ENCODE results near the gene LRRK1.

LRRK1 gene

DNA sequence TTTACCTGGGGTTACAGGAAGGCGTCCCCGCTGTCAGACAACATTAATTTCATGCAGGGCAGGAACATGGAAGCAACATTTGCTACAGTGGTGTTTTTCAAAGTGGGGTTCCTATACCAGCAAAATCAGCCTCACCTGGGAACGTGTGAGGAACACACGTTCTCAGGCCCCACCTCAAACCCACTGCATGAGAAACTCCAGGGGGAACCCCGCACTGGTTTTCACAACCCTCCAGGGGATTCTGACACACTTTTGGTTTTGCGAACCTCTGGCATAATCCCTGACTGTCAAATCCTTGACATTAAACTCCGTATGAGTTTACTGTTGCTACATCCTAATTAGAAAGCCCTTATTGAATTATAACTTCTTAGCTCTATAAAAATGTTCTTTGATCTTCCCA lies 127.7 kb downstream of the LRRK1 start:
- FAIRE-seq: no peak

DNA sequence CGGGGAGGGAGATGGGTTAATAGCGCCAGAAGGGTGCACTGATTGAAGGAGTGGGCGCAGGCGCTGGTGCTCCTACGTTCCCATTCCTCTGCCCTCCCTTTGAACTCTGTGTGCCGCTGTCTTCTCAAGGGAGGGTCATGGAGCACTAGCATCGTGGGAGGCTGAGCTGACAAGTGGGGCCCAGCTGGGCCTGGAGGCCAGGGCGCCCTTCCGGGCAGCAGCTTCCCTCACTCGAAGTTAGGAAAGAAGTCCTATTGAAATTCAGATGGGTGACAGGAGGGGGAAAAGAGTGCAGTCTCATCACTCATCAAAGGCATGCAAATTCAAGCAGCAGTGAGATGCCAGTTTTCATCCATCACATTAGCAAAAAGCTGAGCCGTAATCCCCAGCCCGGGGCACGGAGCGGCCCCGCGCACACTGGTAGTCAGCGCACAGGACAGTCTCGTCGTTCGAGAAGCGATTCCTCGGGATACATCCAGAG lies 128.2 kb downstream of the LRRK1 start:
- FAIRE-seq (no peak), DNase-seq (ENCODE audit: insufficient read length, low spot score) (no peak)
- no peak for TF ChIP-seq TAF1 (IDR thresholded peaks at IDR 0.05; ENCODE audit: low read depth, low read length)
- TF ChIP-seq SPI1 (IDR thresholded peaks at IDR 0.05; ENCODE audit: low read depth, low read length): no peak
- TF ChIP-seq POLR2A (IDR thresholded peaks at IDR 0.05; ENCODE audit: low read depth, low read length): no peak
- no peak for TF ChIP-seq POU2F2 (IDR thresholded peaks at IDR 0.05; ENCODE audit: low read depth, low read length)
- TF ChIP-seq POLR2AphosphoS5 (IDR thresholded peaks at IDR 0.05; ENCODE audit: low read depth, low read length): no peak

More for the DNA sequence above, 127.7 kb downstream of the LRRK1 start:
- TF ChIP-seq POLR2AphosphoS5 (IDR thresholded peaks at IDR 0.05; ENCODE audit: low read depth, low read length): no peak
- no peak for DNase-seq (ENCODE audit: insufficient read length, low spot score)

DNA sequence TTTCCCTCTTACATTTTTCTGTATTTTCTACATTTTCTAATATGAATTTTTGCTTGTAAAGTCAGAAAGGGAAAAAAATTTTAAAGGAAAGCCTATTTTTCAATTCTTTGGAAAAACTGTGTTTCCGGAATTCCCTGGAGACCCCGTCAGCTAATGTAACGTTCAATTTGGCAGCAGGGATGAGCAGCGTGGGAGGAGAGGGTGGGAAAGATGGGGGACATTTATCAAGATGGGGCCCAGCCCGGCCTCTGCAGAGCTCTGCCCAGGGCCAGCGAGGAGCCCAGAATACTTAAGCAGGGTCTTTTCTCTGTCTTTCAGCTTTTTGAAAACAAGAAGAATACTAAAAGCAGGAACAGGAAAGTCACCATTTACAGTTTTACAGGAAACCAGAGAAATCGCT lies 129.0 kb downstream of the LRRK1 start:
- DNase-seq (ENCODE audit: insufficient read length, low spot score) (no peak), FAIRE-seq (no peak)
- TF ChIP-seq TAF1 (IDR thresholded peaks at IDR 0.05; ENCODE audit: low read depth, low read length) (no peak), PAX5 (IDR thresholded peaks at IDR 0.05; ENCODE audit: insufficient read depth, low read length, severe bottlenecking) (no peak), POLR2AphosphoS5 (IDR thresholded peaks at IDR 0.05; ENCODE audit: low read depth, low read length) (no peak), POLR2A (IDR thresholded peaks at IDR 0.05; ENCODE audit: low read depth, low read length) (no peak), SPI1 (IDR thresholded peaks at IDR 0.05; ENCODE audit: low read depth, low read length) (no peak)

DNA sequence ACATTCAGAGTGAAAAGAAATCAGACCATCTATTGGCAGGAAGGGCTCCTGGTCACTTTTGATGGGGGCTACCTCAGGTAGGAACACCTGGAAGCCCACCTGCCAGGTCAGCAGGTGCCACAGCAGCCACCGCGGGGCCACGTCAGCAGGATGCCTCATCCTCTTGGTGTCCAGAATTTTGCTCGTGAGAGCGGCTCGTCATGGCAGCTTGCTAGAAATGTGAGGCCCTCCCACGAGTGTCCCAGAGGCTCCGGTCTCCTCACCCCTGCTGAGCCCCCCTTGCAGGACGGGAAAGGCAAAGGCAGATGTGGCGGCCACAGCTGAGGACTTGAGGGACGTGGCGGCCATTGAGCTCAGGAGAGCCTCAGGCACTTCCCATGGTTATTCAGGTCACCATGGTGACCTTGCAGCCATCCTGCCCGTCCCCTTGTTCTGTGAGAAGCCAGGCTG lies 129.4 kb downstream of the LRRK1 start:
- FAIRE-seq: no peak
- DNase-seq (ENCODE audit: insufficient read length, low spot score): no peak
- TF ChIP-seq PAX5 (IDR thresholded peaks at IDR 0.05; ENCODE audit: insufficient read depth, low read length, severe bottlenecking) (no peak), POU2F2 (IDR thresholded peaks at IDR 0.05; ENCODE audit: low read depth, low read length) (no peak), TAF1 (IDR thresholded peaks at IDR 0.05; ENCODE audit: low read depth, low read length) (no peak), POLR2AphosphoS5 (IDR thresholded peaks at IDR 0.05; ENCODE audit: low read depth, low read length) (no peak), SPI1 (IDR thresholded peaks at IDR 0.05; ENCODE audit: low read depth, low read length) (no peak), POLR2A (IDR thresholded peaks at IDR 0.05; ENCODE audit: low read depth, low read length) (no peak)

DNA sequence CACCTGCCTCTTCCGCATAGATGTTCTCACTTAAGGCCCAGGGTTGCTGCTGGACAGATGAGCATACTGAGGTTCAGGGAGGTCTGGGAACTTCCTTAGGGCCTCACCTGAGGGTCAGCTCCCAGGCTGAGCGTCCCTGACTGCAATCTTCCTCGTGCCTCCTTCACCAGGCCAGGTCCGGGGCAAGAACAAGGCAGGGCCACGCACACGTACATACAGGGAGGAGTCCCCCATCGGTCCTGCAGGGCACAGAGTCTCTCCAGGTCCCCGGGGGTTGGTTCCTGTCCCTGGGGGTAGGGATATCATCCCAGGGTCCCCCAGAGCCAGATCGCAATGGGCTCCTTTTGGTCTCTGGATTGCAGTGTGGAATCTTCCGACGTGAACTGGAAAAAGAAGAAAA lies 130.1 kb downstream of the LRRK1 start:
- FAIRE-seq: no peak
- TF ChIP-seq PAX5 (IDR thresholded peaks at IDR 0.05; ENCODE audit: insufficient read depth, low read length, severe bottlenecking) (no peak), POU2F2 (IDR thresholded peaks at IDR 0.05; ENCODE audit: low read depth, low read length) (no peak), TAF1 (IDR thresholded peaks at IDR 0.05; ENCODE audit: low read depth, low read length) (no peak), SPI1 (IDR thresholded peaks at IDR 0.05; ENCODE audit: low read depth, low read length) (no peak), POLR2A (IDR thresholded peaks at IDR 0.05; ENCODE audit: low read depth, low read length) (no peak), POLR2AphosphoS5 (IDR thresholded peaks at IDR 0.05; ENCODE audit: low read depth, low read length) (no peak)
- no peak for DNase-seq (ENCODE audit: insufficient read length, low spot score)

DNA sequence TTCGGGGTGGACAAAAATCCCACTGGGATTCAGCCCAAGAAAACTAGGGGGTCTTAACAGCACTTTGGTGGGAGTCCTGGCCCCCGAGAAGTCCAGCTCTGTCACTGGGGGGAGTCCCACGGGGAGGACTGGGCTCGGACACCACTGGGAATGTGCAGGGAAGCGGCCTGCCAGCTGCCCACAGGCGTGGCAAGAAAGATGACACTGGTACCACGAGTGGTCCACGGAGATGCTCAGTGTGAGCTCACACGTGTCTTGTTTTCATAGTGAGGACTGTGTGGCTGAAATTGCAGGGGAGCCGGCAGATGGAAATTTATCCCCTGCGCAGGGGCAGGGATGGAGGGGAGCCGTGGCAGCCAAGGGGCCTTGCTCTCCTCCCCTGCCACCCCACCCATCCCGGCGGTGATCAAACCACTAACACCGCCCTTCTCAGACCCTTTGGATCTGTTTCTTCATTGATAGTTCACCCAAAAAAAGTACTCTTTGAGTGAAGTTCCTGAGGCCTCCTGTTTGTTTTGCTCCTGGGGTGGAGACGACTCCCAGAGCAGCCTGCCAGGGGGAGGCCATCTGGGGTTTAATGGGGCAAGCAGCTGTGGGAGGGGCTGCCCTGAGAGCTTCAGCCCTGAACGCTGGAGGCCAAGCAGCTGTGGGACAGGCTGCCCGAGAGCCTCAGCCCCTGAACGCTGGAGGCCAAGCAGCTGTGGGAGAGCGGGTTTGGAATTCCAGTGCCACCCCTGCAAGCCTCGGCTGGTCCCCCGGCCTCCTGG lies 130.9 kb downstream of the LRRK1 start:
- DNase-seq (ENCODE audit: insufficient read length, low spot score) (no peak), FAIRE-seq (no peak)
- TF ChIP-seq POU2F2 (IDR thresholded peaks at IDR 0.05; ENCODE audit: low read depth, low read length) (no peak), POLR2AphosphoS5 (IDR thresholded peaks at IDR 0.05; ENCODE audit: low read depth, low read length) (no peak)

DNA sequence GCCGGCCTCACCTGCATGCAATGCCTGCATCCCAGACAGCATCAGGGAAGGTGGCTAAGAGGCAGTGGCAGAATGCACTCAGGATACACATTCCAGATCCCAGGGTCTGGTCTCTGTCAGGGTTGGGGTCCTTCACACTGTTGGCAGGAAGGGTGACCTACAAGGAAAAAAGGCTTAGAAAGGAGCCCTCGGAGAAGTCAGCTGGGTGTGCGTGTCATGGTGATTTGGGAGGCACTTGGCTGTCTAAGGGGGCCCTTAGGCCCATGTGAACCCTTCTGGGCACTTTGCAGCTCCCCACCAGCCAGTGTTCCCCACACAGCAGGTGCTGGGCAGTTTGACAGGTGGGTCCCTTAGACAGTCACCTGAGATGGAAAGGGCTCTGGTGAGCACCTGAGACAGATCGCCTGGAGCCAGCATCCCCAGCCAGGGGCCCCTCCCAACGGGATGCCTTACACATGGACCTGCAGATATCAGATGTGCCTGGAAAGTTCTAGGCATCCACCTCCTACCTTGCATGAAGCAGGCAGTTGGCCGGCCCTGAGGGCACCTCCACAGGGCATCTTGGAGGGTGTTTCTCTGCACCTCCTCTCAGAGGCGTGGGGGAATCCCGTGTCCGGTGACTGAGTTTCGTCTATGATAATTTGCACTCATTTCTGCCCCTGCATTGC lies 131.6 kb downstream of the LRRK1 start:
- no peak for TF ChIP-seq PAX5 (IDR thresholded peaks at IDR 0.05; ENCODE audit: insufficient read depth, low read length, severe bottlenecking)
- TF ChIP-seq TAF1 (IDR thresholded peaks at IDR 0.05; ENCODE audit: low read depth, low read length): no peak
- no peak for TF ChIP-seq SPI1 (IDR thresholded peaks at IDR 0.05; ENCODE audit: low read depth, low read length)
- TF ChIP-seq POU2F2 (IDR thresholded peaks at IDR 0.05; ENCODE audit: low read depth, low read length): no peak
- no peak for TF ChIP-seq POLR2A (IDR thresholded peaks at IDR 0.05; ENCODE audit: low read depth, low read length)
- TF ChIP-seq POLR2AphosphoS5 (IDR thresholded peaks at IDR 0.05; ENCODE audit: low read depth, low read length): no peak
- no peak for DNase-seq (ENCODE audit: insufficient read length, low spot score)
- FAIRE-seq: no peak

DNA sequence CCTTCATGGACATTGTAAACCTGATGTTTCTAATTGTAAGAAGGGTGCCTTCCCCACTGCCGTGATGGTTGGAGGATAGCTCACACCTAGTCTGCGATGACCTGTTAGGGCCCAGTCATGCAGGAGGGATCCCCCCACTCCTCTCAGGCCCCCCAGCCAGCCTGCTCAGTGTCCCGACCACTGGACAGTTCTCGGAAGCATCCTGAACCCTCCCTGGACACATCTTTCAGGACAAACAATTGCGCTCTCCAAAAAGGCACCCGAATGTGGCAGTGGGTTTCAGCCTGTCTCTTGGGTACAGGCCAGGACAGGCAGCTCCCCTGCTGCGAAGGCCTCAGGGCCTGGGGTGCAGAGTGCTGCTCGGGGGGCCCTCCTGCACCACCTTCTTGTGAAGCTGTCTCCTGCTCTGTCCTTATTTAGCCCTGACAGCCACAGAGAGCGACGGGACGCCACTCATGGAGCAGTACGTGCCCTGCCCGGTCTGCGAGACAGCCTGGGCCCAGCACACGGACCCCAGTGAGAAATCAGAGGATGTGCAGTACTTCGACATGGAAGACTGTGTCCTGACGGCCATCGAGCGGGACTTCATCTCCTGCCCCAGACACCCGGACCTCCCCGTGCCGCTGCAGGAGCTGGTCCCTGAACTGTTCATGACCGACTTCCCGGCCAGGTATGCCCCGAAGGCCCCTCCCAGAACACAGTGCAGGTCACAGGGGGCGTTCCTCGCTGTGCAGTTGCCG lies 132.3 kb downstream of the LRRK1 start:
- FAIRE-seq: no peak
- DNase-seq (ENCODE audit: insufficient read length, low spot score): no peak
- TF ChIP-seq POLR2A (IDR thresholded peaks at IDR 0.05; ENCODE audit: low read depth, low read length) (no peak), POLR2AphosphoS5 (IDR thresholded peaks at IDR 0.05; ENCODE audit: low read depth, low read length) (no peak), POU2F2 (IDR thresholded peaks at IDR 0.05; ENCODE audit: low read depth, low read length) (no peak), TAF1 (IDR thresholded peaks at IDR 0.05; ENCODE audit: low read depth, low read length) (no peak), SPI1 (IDR thresholded peaks at IDR 0.05; ENCODE audit: low read depth, low read length) (no peak), PAX5 (IDR thresholded peaks at IDR 0.05; ENCODE audit: insufficient read depth, low read length, severe bottlenecking) (no peak)

DNA sequence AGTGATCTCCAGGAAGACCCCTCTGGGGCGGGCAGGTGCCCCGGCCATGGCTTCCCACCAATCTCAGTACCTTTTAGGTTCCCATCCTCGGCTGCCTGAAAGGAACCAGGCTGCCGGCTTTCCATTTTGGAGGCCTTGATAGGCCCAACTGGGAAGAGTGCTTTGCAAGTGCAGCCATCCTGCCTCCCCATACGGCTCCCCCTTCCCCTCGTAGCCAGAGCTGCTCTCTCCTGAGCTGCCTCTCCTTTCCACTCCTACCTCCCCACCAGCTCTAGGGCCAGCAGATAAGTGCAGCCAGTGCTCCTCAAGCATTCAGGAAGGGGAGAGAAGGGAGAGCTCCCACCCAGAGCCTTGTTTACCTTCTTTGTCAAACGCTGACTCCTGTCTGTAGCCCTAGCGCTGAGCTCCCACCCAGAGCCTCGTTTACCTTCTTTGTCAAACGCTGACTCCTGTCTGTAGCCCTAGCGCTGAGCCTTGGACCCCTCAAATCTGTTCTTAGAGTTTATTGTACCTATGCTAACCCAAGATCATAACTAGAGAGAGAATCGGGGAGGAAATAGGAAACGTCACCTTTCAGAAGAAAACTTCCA lies 133.0 kb downstream of the LRRK1 start:
- DNase-seq (ENCODE audit: insufficient read length, low spot score) (no peak), FAIRE-seq (no peak)
- no peak for TF ChIP-seq POLR2A (IDR thresholded peaks at IDR 0.05; ENCODE audit: low read depth, low read length)
- TF ChIP-seq POLR2AphosphoS5 (IDR thresholded peaks at IDR 0.05; ENCODE audit: low read depth, low read length): no peak
- no peak for TF ChIP-seq SPI1 (IDR thresholded peaks at IDR 0.05; ENCODE audit: low read depth, low read length)
- no peak for TF ChIP-seq TAF1 (IDR thresholded peaks at IDR 0.05; ENCODE audit: low read depth, low read length)
- TF ChIP-seq PAX5 (IDR thresholded peaks at IDR 0.05; ENCODE audit: insufficient read depth, low read length, severe bottlenecking): no peak
- TF ChIP-seq POU2F2 (IDR thresholded peaks at IDR 0.05; ENCODE audit: low read depth, low read length): no peak

Data from GM12891 (cell line).